Stimulated activated CD4-positive, alpha-beta T cell treated with anti-CD3 and anti-CD28 coated beads, Interleukin-12 subunit alpha, Interleukin-12 subunit beta, amount 100 ng/mL, for 4 hours (primary cell): Measurements from ENCODE around the gene PLB1.

ENCODE experiments used
- DNase-seq: peaks from one replicate; pipeline ENCODE4 v3.0.0-alpha.2; 2020

The PLB1 gene

DNA sequence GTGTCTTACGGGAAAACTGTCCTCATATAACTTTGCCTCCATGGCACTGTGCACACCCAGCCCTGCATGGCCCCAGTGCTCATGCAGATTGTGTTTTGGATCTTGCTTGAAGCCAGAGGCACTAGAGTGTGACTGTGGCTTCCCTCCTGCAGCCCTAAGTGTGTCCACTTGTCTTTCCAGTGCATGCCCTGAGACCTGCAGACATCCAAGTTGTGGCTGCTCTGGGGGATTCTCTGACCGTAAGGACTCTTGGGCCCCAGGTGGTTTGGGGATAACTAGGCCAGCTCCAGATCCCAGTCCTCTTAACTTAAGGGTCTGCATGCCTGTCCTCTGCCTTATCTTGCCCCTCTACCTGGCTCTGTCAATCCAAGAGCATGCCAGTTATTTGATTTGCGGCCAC, 96.6 kb downstream of the PLB1 start:
- DNase-seq: no peak

DNA sequence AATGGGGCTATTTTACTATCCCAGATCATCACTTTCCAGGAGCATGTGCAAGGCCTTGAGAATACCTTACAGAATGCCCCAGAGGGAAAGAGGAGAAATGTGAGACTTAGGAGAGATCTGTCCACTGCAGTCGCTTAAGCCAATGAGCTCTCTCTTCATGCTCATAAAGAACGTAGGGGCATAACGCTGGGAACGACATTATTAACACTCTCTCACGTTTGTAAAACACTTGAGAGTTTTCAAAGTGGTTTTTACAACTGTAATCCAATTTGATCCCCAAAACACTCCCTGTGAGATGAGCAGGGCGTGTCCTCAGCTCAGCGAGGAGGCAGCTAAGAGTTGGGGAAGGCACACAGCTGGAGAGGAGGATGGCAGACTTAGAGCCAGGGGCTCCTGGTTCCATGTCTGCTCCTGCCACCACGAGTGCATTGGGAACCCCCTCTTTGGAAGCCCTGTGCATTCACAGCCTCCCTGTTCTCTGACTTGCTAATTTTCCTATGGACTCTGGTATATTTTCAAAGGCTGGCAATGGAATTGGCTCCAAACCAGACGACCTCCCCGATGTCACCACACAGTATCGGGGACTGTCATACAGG, 97.4 kb downstream of the PLB1 start:
- no peak for DNase-seq

DNA sequence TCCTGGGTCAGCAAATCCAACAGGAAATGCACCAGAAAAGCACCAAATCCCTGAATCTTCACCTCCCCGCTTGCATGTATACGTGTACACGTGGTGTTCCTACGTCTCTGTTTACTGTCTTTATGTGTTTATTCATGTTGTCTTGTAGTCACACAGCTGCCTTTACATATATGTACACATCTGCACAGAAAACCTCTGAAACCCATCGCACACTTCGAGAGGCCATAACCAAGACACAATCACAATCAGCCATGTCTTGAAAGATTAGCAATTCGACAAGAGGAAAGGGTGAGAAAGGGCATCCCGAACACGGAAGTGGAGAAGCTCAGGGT, 98.1 kb downstream of the PLB1 start:
- no peak for DNase-seq

DNA sequence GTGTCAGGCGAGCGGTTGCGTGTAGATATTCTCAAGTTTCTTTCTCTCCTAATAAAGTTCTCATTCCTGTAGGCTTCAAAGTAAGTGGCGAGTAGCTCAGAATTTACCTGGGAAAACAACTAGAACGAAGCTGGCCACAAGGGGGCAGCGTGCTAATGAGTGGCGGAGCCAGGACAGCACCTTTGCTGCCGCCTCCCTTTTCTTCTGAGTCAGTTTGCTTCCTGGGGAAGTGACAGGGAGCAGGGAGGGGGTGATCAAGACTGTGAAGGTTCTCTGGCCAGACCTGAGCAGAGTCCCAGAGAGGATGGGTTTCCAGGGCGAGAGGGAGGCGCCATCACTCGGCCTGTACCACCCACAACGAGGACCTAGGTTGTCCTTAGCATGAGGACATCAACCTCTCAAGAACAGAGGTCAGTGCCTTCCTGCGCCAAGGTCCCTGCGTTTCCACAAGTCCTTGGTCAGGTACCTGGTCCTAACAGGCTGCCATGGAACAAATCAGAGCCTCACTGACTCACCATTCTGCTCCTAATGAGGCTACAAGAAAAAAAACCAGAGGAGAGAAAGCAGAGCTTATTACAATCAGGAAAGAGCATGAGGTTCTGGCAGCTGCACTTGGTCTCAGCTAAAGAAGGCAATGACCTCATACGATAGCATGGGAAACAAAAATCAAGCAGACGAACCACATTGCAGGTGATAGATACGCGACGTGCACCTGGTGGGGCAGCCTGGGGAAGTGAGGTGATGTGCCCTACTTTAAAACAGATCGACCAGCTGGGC, 98.7 kb downstream of the PLB1 start:
- peak; percentile 90 for DNase-seq

DNA sequence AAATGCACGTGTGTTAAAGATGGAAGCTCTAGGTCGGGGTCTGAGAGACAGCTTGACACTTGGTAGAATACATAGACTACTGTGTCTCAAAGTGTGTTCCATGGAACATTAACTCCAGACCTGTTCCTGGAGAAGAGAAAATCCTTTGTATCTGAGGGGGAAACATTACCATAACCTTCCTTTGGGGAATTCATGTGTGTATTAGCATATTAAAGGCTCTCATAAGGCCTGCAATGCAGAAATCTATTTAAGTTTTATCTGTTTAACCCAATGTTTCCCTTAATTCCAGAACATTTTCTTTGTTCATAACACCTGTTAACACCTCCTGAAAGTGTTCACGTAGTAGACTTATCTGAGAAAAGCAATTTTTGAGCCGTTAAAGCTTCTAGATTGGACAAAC, 99.5 kb downstream of the PLB1 start:
- no peak for DNase-seq

DNA sequence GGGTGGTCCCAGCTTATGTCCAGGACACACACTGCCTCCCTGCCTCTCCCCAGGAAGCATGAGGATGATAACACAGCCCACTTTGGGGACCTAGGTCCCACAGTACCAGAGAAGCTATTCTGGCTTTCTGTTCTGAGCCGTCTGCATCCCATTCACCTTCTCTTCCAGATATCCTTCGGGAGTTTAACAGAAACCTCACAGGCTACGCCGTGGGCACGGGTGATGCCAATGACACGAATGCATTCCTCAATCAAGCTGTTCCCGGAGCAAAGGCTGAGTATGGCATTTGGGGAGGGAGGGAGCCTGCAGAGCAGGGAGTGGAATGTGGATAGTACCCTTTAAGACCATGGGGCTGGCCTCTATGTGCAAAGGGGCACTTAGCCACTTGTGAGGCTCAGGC, 102.6 kb downstream of the PLB1 start:
- DNase-seq: no peak

DNA sequence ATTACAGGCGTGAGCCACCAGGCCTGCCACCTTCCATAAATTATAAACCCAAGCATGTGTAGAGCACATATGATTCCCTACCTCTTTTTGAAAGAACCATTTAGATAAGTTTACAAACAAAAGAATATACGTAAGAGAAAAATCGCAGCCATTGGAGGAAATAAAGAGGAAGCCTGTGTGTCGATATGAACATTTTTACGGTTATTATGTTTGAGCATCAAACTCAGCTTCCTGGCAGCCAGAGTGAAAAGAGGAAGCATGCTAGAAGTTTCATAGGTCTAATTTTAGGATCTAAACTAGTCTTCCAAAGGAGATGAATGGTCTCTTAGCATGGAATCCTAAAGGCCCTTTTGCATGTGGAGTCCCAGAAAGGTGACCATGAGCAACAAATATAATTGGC, 104.3 kb downstream of the PLB1 start:
- no peak for DNase-seq

DNA sequence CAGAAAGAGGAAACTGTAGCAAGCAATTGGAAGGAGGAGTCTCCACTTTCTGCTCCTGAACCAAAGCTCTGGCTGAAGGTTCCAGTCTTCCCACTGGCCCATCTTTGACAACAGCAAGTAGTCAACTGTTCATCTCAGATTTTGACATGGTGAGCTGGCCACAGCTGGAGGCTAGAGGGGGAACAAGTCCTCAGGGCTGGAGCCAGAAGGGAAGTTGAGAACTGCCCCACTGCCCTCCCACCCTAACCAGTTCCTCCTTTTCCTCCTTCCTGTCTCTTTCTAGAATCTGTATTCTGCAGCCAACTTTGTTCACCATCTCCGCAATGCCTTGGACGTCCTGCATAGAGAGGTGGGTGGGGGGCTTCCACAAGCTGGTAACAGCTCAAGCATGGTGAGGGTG, 105.8 kb downstream of the PLB1 start:
- DNase-seq: no peak

DNA sequence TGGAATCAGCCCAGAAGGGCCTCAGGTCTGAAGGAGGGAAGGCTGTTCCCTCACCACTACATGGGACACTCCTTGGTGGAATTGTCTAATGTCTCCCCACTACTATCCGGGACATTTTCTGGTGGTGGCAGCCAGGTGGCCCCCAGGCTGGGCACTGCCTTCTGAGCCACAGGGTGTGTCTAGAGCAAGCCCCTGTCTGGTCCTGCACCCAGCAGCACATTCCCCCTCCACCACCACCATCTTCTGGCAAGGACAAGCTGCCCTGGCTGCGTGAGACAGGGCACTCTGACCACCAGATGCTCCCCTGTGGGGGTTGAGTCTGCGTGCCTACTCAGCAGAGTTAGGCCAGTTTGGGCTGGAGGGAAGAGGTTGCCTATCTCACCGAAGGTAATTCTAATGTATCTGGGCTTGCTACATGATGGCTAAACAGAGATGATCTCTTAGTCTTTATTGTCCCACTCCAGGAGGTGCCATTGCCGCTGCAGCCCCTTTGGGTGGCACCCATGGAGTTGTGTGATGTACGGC, 106.3 kb downstream of the PLB1 start:
- DNase-seq: no peak

DNA sequence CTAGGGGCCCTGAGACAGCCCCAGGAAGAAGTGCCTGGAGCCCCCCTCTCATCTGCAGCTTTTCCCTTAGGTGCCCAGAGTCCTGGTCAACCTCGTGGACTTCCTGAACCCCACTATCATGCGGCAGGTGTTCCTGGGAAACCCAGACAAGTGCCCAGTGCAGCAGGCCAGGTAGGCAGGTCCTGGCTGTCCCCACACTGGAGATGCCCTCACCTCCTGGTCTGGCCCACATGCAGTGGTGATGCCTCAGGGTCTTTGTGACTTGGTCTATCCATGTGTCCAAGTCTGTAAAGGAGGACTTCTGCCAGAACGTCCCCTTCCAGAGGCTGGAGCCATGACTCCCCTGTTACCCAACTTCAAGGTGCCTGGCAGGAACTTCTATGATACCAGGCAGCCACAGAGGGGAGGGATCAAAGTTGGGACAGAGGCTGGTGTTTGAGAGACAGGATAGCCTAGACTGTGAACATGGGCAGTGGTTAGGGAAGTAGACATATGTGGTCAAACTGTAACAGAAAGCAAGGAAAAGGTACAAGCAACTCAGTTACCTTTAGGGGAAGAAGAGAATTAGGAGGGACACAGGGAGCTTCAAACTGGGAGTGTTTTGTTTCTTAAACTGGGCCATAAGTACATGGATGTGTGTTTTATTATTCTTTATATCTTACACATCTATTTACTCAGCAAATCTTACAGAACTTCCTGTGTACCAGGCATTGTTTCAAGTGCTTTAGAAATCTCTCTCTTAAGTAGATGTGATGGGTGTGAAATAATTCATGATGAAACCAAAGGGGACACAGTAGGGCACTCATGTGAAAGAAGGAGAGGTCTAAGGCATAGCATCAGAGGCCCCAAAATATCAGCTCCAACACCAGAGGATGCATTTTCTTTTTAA, 107.1 kb downstream of the PLB1 start:
- DNase-seq: no peak

DNA sequence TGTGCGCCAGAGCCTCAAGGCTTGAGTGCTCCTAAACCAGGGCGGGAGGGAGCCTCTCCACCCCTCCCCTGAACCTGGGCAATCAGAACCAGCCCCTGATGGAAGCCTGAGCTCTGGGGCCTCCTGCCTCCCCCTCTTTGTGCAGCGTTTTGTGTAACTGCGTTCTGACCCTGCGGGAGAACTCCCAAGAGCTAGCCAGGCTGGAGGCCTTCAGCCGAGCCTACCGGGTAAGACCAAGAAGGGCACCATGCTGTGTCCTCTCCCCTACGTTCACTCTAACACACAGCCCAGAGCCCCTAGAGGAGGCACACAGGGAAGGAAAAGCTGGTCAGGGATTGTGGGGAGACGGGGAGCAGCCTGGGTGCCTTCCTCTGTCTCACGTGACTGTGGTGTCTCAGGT, 108.0 kb downstream of the PLB1 start:
- DNase-seq: no peak

DNA sequence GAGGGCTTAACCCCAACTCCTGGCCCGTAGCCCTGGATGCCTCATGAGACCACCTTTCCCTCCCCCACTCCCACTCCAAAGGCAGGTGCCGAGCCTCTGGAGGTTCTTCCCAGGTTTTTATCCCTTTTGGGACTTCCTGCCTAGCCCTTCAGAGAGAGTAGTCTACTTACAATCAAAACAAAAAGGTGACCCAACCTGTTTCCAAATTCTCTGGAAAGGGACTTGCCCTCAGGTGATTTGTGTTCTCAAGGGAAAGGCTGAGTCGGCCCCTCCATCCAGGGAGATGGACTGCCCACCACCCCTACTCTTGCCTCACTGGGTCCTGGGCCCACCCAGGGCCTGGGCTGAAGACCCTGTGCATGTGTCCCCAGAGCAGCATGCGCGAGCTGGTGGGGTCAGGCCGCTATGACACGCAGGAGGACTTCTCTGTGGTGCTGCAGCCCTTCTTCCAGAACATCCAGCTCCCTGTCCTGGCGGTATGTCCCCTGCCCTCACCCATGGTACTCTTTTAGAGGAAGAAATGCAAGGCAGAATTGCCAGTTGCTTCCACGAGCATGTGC, 108.5 kb downstream of the PLB1 start:
- DNase-seq: no peak

DNA sequence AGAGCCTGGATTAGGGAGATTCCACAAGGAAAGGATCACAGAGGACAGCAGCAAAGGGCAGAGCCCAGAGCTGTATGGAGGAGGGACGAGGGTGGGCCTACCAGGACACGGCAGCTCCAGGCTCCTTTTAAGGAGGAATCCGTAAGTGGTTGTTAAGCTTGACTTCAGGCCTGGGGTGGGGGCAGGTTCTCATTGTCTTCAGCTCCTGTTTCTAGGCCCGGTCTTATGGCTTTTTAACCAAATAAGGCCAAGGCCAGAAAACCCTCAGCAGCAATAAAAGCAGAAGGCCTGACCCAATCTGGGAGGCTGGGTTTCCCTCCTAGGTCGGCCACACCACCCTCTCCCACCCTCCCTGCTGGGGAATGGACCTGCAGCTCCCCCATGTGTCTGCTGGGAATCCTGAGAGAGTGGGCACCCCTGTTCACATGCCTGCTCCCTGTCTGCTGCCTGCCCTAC, 111.2 kb downstream of the PLB1 start:
- no peak for DNase-seq

DNA sequence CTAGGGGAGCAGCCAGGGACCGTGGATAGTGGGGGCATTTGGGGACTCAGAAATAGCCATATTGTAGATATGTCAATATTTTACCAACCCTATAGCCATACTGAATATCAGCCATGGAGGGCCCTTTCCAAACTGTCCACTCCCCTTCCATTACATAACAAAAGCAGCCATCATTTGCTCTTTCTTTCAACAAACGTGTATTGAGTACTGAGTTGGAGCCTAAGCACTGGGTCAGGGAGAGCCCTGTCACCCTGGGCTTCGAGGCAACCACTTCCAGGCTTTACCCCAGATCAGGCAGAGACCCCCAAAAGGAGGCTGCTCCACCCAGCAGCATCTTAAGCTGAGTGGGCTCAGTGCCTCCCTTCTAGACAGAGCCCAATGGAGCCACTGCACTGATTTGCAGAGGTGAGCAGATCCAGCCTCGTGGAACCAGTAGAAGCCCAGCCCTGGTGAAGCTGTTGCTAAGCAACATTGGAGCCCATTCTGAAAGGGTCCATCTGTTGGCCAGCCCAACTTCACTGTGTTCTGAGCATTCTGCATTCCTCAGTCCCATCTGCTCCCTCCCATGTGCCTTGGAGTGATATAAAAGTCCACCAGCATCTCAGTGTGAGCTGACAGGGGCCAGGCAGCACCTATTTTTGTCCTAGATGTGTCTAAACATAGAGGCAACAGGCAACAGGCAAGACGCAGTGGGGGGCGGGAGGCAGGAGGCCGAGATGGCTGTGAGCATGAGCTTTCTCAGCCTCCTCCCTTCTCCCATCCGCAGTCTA, 112.1 kb downstream of the PLB1 start:
- DNase-seq: no peak

DNA sequence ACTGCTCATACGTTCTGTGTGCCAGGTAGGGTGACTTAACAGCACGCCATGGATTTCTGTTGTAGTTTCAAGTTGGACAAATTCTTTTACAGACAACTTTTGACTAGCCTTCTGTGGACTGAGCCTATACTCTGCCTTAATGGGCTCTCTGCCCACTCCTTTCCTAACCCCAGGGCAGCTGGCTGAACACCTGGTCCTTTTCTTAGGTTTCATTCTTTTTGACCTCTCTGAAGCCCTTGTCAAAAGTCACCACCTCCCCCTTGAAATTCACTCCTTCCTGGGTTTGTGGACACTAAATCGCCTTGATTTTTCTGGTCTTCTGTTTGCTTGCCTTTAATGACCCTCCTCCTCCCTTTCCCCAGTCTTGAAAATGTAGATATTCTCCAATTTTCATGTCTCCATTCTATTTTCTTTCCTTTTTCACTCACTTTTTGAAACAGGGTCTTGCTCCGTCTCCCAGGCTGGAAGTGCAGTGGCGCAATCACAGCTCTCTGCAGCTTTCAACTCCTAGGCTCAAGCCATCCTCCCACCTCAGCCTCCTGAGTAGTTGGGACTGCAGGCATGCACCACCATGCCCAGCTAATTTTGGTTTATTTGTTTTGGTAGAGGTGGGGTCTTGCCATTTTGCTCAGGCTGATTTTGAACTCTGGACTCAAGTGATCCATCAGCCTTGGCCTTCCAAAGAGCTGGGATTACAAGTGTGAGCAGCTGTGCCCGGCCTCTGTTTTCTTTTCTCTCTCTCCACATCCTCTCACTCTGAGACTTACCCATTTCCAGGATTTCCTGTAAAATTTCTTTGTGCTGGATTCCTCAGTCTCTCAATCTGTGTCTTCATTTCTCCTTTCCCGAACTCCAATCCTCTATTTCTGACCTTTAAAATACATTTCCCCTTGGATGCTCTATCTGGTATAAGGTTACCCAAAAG, 112.9 kb downstream of the PLB1 start:
- no peak for DNase-seq

DNA sequence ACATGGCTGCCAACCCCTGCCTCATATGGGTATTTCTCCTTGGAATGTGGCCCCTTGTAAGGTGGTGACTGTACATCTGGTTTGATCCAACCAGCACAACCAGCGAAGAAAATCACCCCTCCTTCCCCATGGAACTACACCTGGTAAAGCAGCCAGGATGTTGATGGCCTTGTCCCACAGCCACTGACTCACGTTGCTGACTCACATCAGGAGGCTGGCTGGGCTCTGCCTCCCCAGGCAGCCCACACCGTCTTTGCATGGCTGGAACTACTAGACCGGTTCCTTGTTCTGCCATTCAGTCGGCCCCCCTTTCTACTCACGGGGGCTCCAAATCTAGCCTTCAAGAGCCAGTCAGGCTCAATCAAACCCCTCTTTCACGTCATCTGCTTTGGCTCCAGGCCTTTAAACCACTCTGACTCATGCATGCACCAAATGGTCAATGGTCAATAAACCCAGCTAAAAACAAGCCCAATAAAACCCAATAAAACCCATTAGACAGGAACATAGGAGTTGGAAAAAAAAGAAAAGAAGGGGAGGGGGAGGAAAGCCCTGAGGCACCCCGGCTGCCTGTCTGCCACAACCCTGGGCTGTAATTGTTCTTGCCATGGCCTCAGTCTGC, 114.8 kb downstream of the PLB1 start:
- DNase-seq: no peak

DNA sequence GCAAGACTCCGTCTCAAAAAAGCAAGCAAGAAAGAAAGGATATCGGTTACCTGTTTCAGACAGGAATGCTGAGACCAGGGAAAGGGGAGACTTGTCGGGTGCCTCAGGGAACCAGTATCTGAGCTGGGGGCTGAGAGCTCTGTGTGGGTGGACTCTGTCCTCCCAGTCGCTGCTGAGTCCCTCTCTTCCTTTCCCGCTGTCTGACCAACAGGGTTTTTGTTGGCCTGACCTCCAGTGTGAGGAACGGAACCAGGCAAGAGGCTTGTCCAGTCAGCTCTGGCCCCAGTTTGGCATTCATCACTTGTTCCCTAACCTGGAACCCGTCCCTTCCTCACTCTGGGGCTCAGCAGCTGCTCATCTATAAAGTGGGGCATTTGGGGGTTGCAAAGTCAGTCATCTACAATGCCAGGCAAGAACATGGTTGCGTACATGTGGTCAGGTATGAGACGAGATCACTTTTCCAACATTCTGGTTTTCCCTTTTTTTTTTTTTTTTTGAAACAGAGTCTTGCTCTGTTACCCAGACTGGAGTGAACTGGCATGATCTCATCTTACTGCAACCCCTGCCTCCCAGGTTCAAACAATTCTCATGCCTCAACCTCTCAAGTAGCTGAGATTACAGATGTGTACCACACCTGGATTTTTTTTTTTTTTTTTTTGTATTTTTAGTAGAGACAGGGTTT, 116.4 kb downstream of the PLB1 start:
- no peak for DNase-seq

DNA sequence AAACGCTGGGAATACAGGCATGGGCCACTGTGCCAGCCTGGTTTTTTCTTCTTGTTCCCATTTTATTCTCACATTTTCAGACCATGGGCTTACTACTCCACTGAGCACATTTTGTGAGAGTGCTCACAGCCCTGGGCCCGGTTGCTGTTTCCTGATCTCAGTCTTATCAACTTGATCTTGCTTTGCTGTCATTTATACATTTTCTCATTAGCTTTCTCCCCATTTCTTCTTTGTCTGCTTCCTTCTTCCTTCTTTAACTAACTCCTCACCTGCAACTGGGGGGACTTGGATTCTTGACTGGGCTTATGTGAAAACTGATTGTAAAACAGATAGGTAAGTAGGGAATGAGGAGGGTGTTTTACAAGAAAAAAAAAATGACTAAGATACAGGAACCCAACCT, 117.3 kb downstream of the PLB1 start:
- DNase-seq: no peak

DNA sequence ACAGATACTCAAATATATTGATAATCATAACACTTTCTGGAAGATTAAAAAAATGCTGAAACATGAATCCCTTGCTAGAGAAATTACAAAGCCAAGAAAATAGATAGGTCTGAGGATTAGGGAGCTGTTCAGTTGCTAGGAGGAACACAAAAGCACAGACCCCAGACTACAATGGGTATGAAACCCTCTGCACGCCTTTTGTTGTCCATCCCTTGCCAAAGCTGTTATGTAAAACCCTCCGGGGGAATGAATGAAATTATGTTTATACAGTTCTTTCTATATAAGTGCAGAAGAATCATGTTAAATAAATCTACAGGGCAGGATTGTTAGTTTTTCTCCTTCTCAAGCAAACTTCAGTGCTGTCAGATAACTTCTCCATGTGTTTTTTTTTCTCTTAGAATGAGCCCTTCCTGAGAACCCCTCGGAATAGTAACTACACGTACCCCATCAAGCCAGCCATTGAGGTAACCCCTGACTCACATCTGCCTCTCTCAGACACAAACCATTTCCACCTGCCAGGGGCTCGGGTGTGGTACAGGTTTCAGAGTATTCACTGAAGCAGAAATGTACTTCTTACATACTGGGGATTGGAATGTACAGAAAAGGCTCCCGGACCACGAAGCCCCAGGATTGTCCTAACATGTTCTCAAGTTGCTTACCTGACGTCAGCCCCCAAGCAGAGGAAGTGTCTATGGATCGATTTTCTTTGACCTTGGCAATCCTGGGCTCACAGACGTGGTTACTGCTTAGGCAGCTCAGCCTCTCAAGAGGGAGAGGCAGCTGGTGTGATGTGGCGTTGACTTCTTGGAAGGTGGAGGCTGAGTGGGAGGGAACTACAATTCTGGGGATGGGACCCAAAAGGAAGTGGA, 118.0 kb downstream of the PLB1 start:
- DNase-seq: peak; percentile 19
